ENCODE measurements around the gene TOMM5. TPM values are rescaled to one million over a fixed set of nuclear protein-coding genes. Genes with fewer than 3 reads are reported as not detected.

TOMM5 gene
- total and polyA plus RNA-seq, 2 of the 13 experiments (the other 11 are each of a cell fraction or from before 2014, with no cell fraction given) = 147 to 315 TPM

DNA sequence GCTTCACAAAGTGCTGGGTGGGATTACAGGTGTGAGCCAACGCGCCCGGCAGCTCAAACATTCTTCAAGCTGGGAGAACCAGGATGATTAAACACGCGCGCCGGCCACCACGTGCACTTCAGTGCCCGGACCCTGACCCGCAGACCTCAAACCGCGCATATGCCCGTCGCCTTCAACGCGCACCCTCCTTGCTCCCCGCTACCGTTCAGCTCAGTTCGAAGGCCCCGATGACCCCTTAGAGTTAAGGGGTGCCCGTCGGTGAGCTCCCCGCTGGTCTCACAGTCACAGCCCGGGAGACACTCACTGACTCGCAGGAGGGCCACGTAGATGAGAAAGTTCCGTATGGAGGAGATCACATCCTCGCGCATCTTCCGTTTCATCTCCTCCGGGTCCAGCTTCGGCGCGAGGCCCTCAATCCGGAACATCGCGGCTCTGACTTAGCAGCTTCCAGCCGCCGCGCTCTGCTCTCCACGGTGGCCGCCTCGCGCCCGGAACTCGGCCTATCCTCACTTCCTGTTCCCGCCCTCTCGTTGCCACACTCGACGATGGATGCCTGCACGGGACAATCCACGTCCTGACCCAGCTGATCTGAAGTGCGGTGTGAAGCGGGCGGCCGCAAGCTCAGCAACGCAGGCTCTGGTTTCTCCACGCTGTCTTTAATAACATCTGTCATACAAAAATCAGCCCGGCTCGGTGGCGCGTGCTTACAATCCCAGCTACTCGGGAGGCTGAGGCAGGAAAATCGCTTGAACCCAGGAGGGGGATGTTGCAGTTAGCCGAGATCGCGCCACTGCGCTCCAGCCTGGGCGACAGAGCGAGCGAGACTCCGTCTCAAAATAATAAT, at the start of gene TOMM5 (continued):
- TF ChIP-seq PAX8 (CRISPR knock-in tag; IDR thresholded peaks at IDR 0.05; ENCODE audit: borderline replicate concordance) = no peak
- peak; percentile 93; the same call in 1 of the 2 replicates for TF ChIP-seq ZNF776 (CRISPR knock-in tag; IDR thresholded peaks at IDR 0.05)
- TF ChIP-seq, protein P1, sequence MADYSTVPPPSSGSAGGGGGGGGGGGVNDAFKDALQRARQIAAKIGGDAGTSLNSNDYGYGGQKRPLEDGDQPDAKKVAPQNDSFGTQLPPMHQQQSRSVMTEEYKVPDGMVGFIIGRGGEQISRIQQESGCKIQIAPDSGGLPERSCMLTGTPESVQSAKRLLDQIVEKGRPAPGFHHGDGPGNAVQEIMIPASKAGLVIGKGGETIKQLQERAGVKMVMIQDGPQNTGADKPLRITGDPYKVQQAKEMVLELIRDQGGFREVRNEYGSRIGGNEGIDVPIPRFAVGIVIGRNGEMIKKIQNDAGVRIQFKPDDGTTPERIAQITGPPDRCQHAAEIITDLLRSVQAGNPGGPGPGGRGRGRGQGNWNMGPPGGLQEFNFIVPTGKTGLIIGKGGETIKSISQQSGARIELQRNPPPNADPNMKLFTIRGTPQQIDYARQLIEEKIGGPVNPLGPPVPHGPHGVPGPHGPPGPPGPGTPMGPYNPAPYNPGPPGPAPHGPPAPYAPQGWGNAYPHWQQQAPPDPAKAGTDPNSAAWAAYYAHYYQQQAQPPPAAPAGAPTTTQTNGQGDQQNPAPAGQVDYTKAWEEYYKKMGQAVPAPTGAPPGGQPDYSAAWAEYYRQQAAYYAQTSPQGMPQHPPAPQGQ (CRISPR knock-in tag; IDR thresholded peaks at IDR 0.05; ENCODE audit: borderline replicate concordance) = peak; percentile 93
- TF ChIP-seq ZNF747 (CRISPR knock-in tag; IDR thresholded peaks at IDR 0.05; ENCODE audit: borderline replicate concordance) = peak; percentile 99
- peak; percentile 81; the same call in 1 of the 2 replicates for TF ChIP-seq KAT7 (CRISPR knock-in tag; IDR thresholded peaks at IDR 0.05; ENCODE audit: borderline replicate concordance)
- TF ChIP-seq MED13 (CRISPR knock-in tag; IDR thresholded peaks at IDR 0.05) = peak; percentile 76; the same call in 1 of the 2 replicates
- TF ChIP-seq, protein P2, sequence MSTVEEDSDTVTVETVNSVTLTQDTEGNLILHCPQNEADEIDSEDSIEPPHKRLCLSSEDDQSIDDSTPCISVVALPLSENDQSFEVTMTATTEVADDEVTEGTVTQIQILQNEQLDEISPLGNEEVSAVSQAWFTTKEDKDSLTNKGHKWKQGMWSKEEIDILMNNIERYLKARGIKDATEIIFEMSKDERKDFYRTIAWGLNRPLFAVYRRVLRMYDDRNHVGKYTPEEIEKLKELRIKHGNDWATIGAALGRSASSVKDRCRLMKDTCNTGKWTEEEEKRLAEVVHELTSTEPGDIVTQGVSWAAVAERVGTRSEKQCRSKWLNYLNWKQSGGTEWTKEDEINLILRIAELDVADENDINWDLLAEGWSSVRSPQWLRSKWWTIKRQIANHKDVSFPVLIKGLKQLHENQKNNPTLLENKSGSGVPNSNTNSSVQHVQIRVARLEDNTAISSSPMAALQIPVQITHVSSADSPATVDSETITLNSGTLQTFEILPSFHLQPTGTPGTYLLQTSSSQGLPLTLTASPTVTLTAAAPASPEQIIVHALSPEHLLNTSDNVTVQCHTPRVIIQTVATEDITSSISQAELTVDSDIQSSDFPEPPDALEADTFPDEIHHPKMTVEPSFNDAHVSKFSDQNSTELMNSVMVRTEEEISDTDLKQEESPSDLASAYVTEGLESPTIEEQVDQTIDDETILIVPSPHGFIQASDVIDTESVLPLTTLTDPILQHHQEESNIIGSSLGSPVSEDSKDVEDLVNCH (CRISPR knock-in tag; IDR thresholded peaks at IDR 0.05) = no peak

DNA sequence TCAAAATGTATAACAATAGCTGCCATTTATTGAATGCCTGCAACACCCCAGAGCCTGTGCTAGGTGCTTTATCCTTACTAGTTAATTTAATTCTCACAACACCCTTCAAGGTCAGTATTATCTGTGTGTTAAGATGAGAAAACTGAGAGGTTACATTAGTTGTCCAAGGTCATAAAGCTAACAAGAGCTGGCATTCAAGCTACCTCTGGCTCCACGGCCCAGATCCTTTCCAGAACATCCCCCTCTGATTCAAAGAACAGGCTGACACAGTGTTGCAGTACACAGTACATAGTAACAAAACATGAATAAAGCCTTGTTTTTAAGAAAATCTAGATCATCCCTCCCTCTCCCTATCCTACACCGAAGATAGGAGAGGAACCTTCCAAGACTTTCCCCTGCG, 48.9 kb upstream of the TOMM5 start:
- TF ChIP-seq ZNF335 (CRISPR knock-in tag; IDR thresholded peaks at IDR 0.05) (no peak), PCBP2 (optimal IDR thresholded peaks at IDR 0.05; ENCODE audit: low read depth, low read length, poor library complexity, severe bottlenecking) (no peak), TP53 (CRISPR knock-in tag; conservative IDR thresholded peaks at IDR 0.05) (no peak), ZNF367 (CRISPR knock-in tag; IDR thresholded peaks at IDR 0.05; ENCODE audit: borderline replicate concordance) (no peak)
- TF ChIP-seq, protein P3, sequence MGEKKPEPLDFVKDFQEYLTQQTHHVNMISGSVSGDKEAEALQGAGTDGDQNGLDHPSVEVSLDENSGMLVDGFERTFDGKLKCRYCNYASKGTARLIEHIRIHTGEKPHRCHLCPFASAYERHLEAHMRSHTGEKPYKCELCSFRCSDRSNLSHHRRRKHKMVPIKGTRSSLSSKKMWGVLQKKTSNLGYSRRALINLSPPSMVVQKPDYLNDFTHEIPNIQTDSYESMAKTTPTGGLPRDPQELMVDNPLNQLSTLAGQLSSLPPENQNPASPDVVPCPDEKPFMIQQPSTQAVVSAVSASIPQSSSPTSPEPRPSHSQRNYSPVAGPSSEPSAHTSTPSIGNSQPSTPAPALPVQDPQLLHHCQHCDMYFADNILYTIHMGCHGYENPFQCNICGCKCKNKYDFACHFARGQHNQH (CRISPR knock-in tag; IDR thresholded peaks at IDR 0.05) = no peak
- intact Hi-C loops (cut with micrococcal nuclease; ENCODE audit: unreplicated experiment) (no loop called here), in situ Hi-C loops (cut with HindIII; ENCODE audit: extremely low pct_ligation_motif_present, low pct_unique_long_range_greater_than_20kb) (no loop called here)
- CTCF ChIA-PET (ENCODE audit: low intra/inter-chr PET ratio, low total read pairs) = no interaction called here
- Histone ChIP-seq H3K9me3 (ENCODE audit: low read length) (no peaks in the 10 kb centered on the region), H3K4me3 (replicated peaks in 1 of 3; ENCODE audit: insufficient read depth in 1 of 3, low read depth in 2 of 3, low read length in 3 of 3) (no peak overlapping the region), H3K9ac (ENCODE audit: insufficient read depth, low read depth, low read length) (no peak overlapping the region), H3K27ac (ENCODE audit: extremely low read length, insufficient read depth, low read length) (no peak overlapping the region), H2AFZ (ENCODE audit: low read length) (no peak overlapping the region), H3K79me2 (ENCODE audit: insufficient read depth, low read length) (no peaks in the 10 kb centered on the region), H3K4me2 (ENCODE audit: low read depth, low read length) (no peak overlapping the region), H4K20me1 (ENCODE audit: insufficient read depth, low read length) (no peaks in the 10 kb centered on the region), H3K27me3 (ENCODE audit: control insufficient read depth in 1 of 2, insufficient read depth in 2 of 2, low read length in 2 of 2) (peaks cover 0 to 26% of the 10 kb centered on the region in 2 experiments; a peak in 2 of 5 replicates), H3K36me3 (replicated peaks in 1 of 2; ENCODE audit: control insufficient read depth in 1 of 2, insufficient read depth in 2 of 2, low read length in 2 of 2) (no peaks in the 10 kb centered on the region), H3K4me1 (ENCODE audit: insufficient read depth, low read length) (no peaks in the 10 kb centered on the region)
- no TSS peak for BruUV-seq (replicated peaks)
- POLR2A ChIA-PET = no interaction called here
- no peak for ATAC-seq
- FAIRE-seq = no peak
- WGBS (ENCODE audit: low lambda C conversion rate) = 3% methylated on average over 3 of the region's 3 CpGs
- no peak for DNase-seq (ENCODE audit: low spot score)

Data from HepG2 (cell line).